Natural killer cell (primary cell): ENCODE measurements around the gene IRF5. TPM values are rescaled to one million over a fixed set of nuclear protein-coding genes. Genes with fewer than 3 reads are reported as not detected.

ENCODE experiments used
- ATAC-seq, 3 donors: fragments of 150-1000 bp in 2 of 3; fragments of 200-7000 bp in 1 of 3; cut with Tn5 transposase; 1 replicate in 1 of 3; 2 replicates in 2 of 3; pipeline ENCODE4 v1.10.0; 2021; ENCODE audit warnings: mild to moderate bottlenecking in 2 of 3, moderate library complexity in 2 of 3
- DNase-seq, 2 donors: peaks; one replicate each; pipeline versions ENCODE4 v3.0.0 to v3.0.0-alpha.2; 2013 to 2021; ENCODE audit warnings: mixed read lengths in 1 of 2
- H3K27ac ChIP-seq: one replicate; pipeline ENCODE4 v1.5.1; 2013; ENCODE audit warnings: mild to moderate bottlenecking, low read length
- H3K27me3 ChIP-seq: one replicate; pipeline ENCODE4 v1.6.1; 2013; ENCODE audit warnings: low read length; ENCODE audit not compliant: control insufficient read depth, insufficient read depth
- H3K36me3 ChIP-seq: one replicate; pipeline ENCODE4 v1.6.1; 2013; ENCODE audit warnings: low read length; ENCODE audit not compliant: control insufficient read depth, insufficient read depth
- H3K4me1 ChIP-seq: one replicate; pipeline ENCODE4 v1.6.1; 2013; ENCODE audit warnings: low read length; ENCODE audit not compliant: control insufficient read depth, insufficient read depth
- H3K4me3 ChIP-seq: one replicate; pipeline ENCODE4 v1.5.1; 2013; ENCODE audit warnings: low read length
- H3K9me3 ChIP-seq: one replicate; pipeline ENCODE4 v1.6.1; 2013; ENCODE audit warnings: low read length; ENCODE audit not compliant: control insufficient read depth, insufficient read depth
- H3K27ac Mint-ChIP-seq, 2 donors: one replicate each; pipeline ENCODE4 v1.8.0; 2022; ENCODE audit warnings: mild to moderate bottlenecking in 2 of 2, mixed read lengths in 2 of 2, moderate library complexity in 1 of 2
- H3K27me3 Mint-ChIP-seq, 2 donors: one replicate each; pipeline ENCODE4 v1.8.0; 2022; ENCODE audit warnings: low read depth in 2 of 2, mixed read lengths in 2 of 2
- H3K36me3 Mint-ChIP-seq: one replicate; pipeline ENCODE4 v1.8.0; 2022; ENCODE audit warnings: mixed read lengths
- H3K4me1 Mint-ChIP-seq, 2 donors: one replicate each; pipeline ENCODE4 v1.8.0; 2022; ENCODE audit warnings: mixed read lengths in 2 of 2
- H3K4me3 Mint-ChIP-seq: one replicate; pipeline ENCODE4 v1.8.0; 2022; ENCODE audit warnings: mild to moderate bottlenecking, moderate library complexity, mixed read lengths
- H3K9me3 Mint-ChIP-seq, 2 donors: one replicate each; pipeline ENCODE4 v1.8.0; 2022; ENCODE audit warnings: mixed read lengths in 2 of 2
- CTCF ChIP-seq: fragments of 200-600 bp; IDR thresholded peaks from one replicate; pipeline ENCODE4 v1.8.0; 2022; ENCODE audit warnings: antibody characterized with exemption
- WGBS: methylation state at CpG from one replicate; pipeline ENCODE4 v1.1.7; 2013; ENCODE audit warnings: missing lambda C conversion rate; ENCODE audit not compliant: insufficient coverage; 5-methylcytosine and 5-hydroxymethylcytosine counted together
- intact Hi-C: fragments of 100-400 bp; cut with micrococcal nuclease; formaldehyde crosslinking; loops from one replicate; pipeline ENCODE4 v1.14.2; 2022
- total RNA-seq, 4 donors: library from RNA; stranded (reverse); fragments of 120-200 nt in 1 of 4; gene quantifications; one replicate each; pipeline versions ENCODE4 v1.2.3 to v1.2.4, GENCODE V29; 2013 to 2022

Gene IRF5
- total RNA-seq, 3 donors from 2014 or later (not counting 1 experiment from before 2014, with no cell fraction given), result 13.0 to 20.2 (median 19.5) TPM

DNA sequence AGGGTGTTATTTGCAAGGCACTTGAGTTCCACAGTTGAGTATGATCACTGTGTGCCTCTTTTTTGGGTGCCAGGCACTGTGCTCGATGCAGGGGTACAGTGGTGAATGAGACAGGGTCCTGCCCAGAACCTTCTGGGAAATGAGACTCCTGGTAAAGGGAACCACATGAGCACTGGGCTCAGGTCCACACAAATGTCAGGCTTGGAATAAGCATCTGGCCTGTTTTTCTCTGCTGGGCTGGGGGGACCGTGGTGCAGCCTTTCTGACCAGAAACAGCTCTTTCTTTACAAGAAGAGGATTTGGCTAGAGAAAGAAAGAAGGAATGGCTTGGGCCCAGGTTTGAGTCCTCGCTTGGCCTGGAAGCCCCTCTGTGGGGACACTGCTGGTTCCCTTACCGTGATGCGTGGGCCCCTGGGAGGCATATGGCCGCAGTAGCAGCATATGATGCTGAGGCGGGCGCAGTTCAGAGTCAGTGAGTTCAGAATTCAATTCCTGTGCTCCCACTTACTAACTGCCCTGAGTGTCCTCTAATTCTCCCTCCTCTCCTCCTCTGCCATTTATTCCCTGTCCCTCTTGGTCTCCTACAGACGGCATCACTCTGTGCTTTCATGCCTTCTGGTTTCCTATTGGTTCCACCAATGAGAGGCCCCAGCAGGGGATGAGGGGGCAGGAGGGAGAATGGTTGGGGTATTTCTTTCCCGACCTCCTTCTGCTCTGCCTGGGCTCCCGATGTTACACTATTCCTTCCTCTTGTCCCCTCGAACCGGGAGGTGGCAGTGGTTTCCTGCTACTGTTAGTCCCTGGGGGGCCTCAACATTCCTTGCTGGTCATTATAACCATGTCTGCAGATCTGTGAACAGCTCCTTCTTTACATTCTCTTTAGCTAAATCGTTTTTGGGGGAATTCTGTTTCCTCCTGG lies 17.6 kb upstream of the IRF5 start:
- intact Hi-C loops, result no loop called here

GRCh38 chr7:128920913-128921582 lies 16.7 kb upstream of the IRF5 start:
- H3K27me3 Mint-ChIP-seq, result peaks cover 32 to 35% of the 10 kb centered on the region in 2 donors
- Histone ChIP-seq H3K4me1 (no peaks in the 10 kb centered on the region), H3K36me3 (no peaks in the 10 kb centered on the region), H3K9me3 (no peaks in the 10 kb centered on the region), H3K4me3 (no peak overlapping the region), H3K27ac (no peak overlapping the region), H3K27me3 (peaks cover 5% of the 10 kb centered on the region)
- H3K4me1 Mint-ChIP-seq, result no peaks in the 10 kb centered on the region
- H3K36me3 Mint-ChIP-seq, result no peaks in the 10 kb centered on the region
- ATAC-seq (no peak), DNase-seq (no peak)
- 87% methylated on average over 13 of the region's 13 CpGs for WGBS
- no peaks in the 10 kb centered on the region for H3K9me3 Mint-ChIP-seq
- intact Hi-C loops, result no loop called here
- no peak overlapping the region for H3K27ac Mint-ChIP-seq
- no peak for TF ChIP-seq CTCF
- no peak overlapping the region for H3K4me3 Mint-ChIP-seq

More for the DNA sequence above, 17.6 kb upstream of the IRF5 start:
- Mint-ChIP-seq H3K4me1 (peaks cover 5% of the 10 kb centered on the region in 2 donors), H3K27ac (no peak overlapping the region), H3K36me3 (no peaks in the 10 kb centered on the region), H3K9me3 (no peaks in the 10 kb centered on the region), H3K27me3 (peaks cover 35 to 42% of the 10 kb centered on the region in 2 donors), H3K4me3 (no peak overlapping the region)
- ATAC-seq, result no peak
- H3K27ac ChIP-seq, result no peak overlapping the region
- no peaks in the 10 kb centered on the region for H3K36me3 ChIP-seq
- H3K4me1 ChIP-seq, result peaks cover 5% of the 10 kb centered on the region
- peaks cover 9% of the 10 kb centered on the region for H3K27me3 ChIP-seq
- peak in 1 of 2 donors; percentile 13 for DNase-seq
- H3K9me3 ChIP-seq, result no peaks in the 10 kb centered on the region
- no peak for TF ChIP-seq CTCF
- no peak overlapping the region for H3K4me3 ChIP-seq
- 63% methylated on average over 14 of the region's 14 CpGs for WGBS

DNA sequence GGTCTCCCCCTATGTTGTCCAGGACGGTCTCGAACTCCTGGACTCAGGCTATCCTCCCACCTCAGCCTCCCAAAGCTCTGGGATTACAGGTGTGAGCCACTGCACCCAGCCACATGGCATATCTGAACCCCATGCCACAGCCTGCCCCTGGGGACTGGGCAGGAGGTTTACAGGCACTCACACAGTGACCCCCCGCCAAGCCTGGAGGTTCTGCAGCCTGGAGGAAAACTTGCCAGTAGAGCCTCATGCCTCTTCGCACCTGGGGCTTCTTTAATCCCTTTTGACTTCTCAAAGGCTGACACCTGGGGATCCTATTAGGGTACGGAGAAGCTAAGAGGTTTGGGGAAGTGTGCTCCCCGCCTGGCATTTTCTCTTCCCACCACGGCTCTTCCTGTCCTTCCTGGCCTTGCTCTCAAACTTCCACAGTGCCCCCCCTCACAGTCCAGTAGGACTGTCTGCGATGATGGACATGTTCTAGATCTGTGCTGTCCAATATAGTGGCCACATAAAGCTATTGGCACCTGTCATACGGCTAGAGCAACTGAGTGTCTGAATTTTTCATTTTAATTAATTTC lies 15.8 kb upstream of the IRF5 start:
- no peak overlapping the region for H3K4me3 Mint-ChIP-seq
- peaks cover 27 to 30% of the 10 kb centered on the region in 2 donors for H3K27me3 Mint-ChIP-seq

More for the DNA sequence above, 15.8 kb upstream of the IRF5 start:
- ATAC-seq, result no peak
- H3K27ac Mint-ChIP-seq, result no peak overlapping the region
- intact Hi-C loops, result no loop called here
- no peak overlapping the region for H3K27ac ChIP-seq
- no peak overlapping the region for H3K4me3 ChIP-seq
- 85% methylated on average over 9 of the region's 9 CpGs for WGBS
- DNase-seq, result no peak
- no peak for TF ChIP-seq CTCF
- no peaks in the 10 kb centered on the region for H3K36me3 Mint-ChIP-seq
- H3K4me1 Mint-ChIP-seq, result no peaks in the 10 kb centered on the region
- H3K4me1 ChIP-seq, result no peaks in the 10 kb centered on the region
- no peaks in the 10 kb centered on the region for H3K27me3 ChIP-seq
- H3K9me3 Mint-ChIP-seq, result no peaks in the 10 kb centered on the region
- H3K9me3 ChIP-seq, result no peaks in the 10 kb centered on the region
- no peaks in the 10 kb centered on the region for H3K36me3 ChIP-seq
